Measurements from ENCODE around the gene HNRNPLL. TPM values are rescaled to one million over a fixed set of nuclear protein-coding genes. Genes with fewer than 3 reads are reported as not detected.

The HNRNPLL gene
- 17.8 to 26.3 TPM (median 25.5 TPM) in 5 replicates for total RNA-seq (2022; extraction: Qiagen RNA extraction)

DNA sequence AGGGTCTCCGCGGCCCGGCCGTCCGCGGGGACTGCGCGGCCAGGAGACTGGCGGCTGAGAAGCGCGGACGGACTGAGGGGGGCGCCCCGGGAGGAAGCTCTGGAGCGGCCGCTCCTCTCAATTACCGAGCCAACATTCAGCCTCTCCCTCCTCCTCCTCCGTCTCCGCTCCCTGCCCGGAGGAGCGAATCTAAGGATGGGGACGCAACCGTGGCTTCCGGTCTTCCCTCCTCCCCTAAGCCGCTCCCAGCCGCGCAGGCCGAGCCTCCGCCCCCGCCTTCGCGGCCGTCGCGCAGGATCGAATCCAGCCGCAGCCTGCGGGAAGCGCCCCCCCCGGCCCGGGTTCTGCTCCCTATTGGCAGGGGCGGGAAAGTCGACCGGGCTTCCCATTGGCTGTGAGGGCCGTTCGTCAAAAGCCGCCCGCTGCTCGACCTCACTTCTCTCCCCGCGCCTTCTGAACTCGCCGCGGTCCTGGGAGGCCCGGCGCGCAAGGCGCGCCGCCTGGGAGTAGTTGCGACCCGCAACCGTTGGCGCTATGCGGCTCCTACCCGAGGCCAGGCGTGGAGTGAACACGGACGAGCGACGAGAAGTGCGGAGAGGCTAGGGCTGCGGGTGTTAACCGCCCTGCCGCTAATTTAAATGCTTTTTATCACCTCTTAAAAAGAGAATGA, at the start of gene HNRNPLL:
Gene HNRNPLL (minus strand): TSS at position 197 of the 670 bp plus-strand sequence. CDS start 302 bp downstream, outside the sequence.

Other genes with a start within 250 kb of the HNRNPLL start
- gene ATL2, start 225.7 kb downstream of the HNRNPLL start, total RNA-seq (2022; extraction: Qiagen RNA extraction) = 43.9 to 60.6 TPM (median 54.0 TPM) in 5 replicates
- 15.6 to 18.5 TPM (median 16.1 TPM) in 5 replicates for gene GALM, start 63.2 kb upstream of the HNRNPLL start, total RNA-seq (2022; extraction: Qiagen RNA extraction)
- 294 to 422 TPM (median 345 TPM) in 5 replicates for gene SRSF7, start 148.4 kb upstream of the HNRNPLL start, total RNA-seq (2022; extraction: Qiagen RNA extraction)
- 36.4 to 41.0 TPM (median 38.7 TPM) in 5 replicates for gene GEMIN6, start 175.3 kb upstream of the HNRNPLL start, total RNA-seq (2022; extraction: Qiagen RNA extraction)

All from A549 treated with Mapracorat at 1 μM for 4 hours (cell line).